ENCODE results near the gene MAN2A2. TPM values are rescaled to one million over a fixed set of nuclear protein-coding genes. Genes with fewer than 3 reads are reported as not detected.

MAN2A2 gene
- total RNA-seq, 1 donor from 2014 or later = 70.0 TPM

GRCh38 chr15:90859234-90860131 lies 43.6 kb upstream of the MAN2A2 start:
- no peak for DNase-seq (ENCODE audit: extremely low spot score, unreplicated experiment)
- H3K27ac Mint-ChIP-seq (ENCODE audit: unreplicated experiment) = no peak overlapping the region
- no peaks in the 10 kb centered on the region for H3K36me3 Mint-ChIP-seq (ENCODE audit: unreplicated experiment)

GRCh38 chr15:90860450-90860849 lies 42.7 kb upstream of the MAN2A2 start:
- H3K27me3 Mint-ChIP-seq (ENCODE audit: unreplicated experiment) = no peaks in the 10 kb centered on the region
- no peaks in the 10 kb centered on the region for H3K9me3 Mint-ChIP-seq (ENCODE audit: unreplicated experiment)
- DNase-seq (ENCODE audit: extremely low spot score, unreplicated experiment) = no peak
- no peak overlapping the region for H3K27ac Mint-ChIP-seq (ENCODE audit: unreplicated experiment)
- no peak overlapping the region for H3K4me3 Mint-ChIP-seq (ENCODE audit: unreplicated experiment)
- H3K36me3 Mint-ChIP-seq (ENCODE audit: unreplicated experiment) = no peaks in the 10 kb centered on the region
- peaks cover 12% of the 10 kb centered on the region for H3K4me1 Mint-ChIP-seq (ENCODE audit: unreplicated experiment)
- no peak for TF ChIP-seq CTCF (IDR thresholded peaks at IDR 0.05)

More at GRCh38 chr15:90859234-90860131, 43.6 kb upstream of the MAN2A2 start:
- TF ChIP-seq CTCF (IDR thresholded peaks at IDR 0.05) = no peak
- no peak overlapping the region for H3K4me3 Mint-ChIP-seq (ENCODE audit: unreplicated experiment)
- peaks cover 12% of the 10 kb centered on the region for H3K4me1 Mint-ChIP-seq (ENCODE audit: unreplicated experiment)
- no peaks in the 10 kb centered on the region for H3K9me3 Mint-ChIP-seq (ENCODE audit: unreplicated experiment)
- no peaks in the 10 kb centered on the region for H3K27me3 Mint-ChIP-seq (ENCODE audit: unreplicated experiment)

- Mint-ChIP-seq H3K27me3 (ENCODE audit: unreplicated experiment) (no peaks in the 10 kb centered on the region), H3K9me3 (ENCODE audit: unreplicated experiment) (no peaks in the 10 kb centered on the region), H3K27ac (ENCODE audit: unreplicated experiment) (no peak overlapping the region), H3K36me3 (ENCODE audit: unreplicated experiment) (no peaks in the 10 kb centered on the region), H3K4me3 (ENCODE audit: unreplicated experiment) (no peak overlapping the region), H3K4me1 (ENCODE audit: unreplicated experiment) (peaks cover 12% of the 10 kb centered on the region)
- no peak for TF ChIP-seq CTCF (IDR thresholded peaks at IDR 0.05)
- DNase-seq (ENCODE audit: extremely low spot score, unreplicated experiment) = no peak
Measured at GRCh38 chr15:90860942-90861675, 42.0 kb upstream of the MAN2A2 start.

GRCh38 chr15:90862487-90862886 lies 40.6 kb upstream of the MAN2A2 start:
- no peak overlapping the region for H3K4me3 Mint-ChIP-seq (ENCODE audit: unreplicated experiment)
- H3K9me3 Mint-ChIP-seq (ENCODE audit: unreplicated experiment) = no peaks in the 10 kb centered on the region
- H3K27ac Mint-ChIP-seq (ENCODE audit: unreplicated experiment) = no peak overlapping the region
- no peak for TF ChIP-seq CTCF (IDR thresholded peaks at IDR 0.05)
- DNase-seq (ENCODE audit: extremely low spot score, unreplicated experiment) = no peak
- no peaks in the 10 kb centered on the region for H3K36me3 Mint-ChIP-seq (ENCODE audit: unreplicated experiment)
- peaks cover 19% of the 10 kb centered on the region for H3K4me1 Mint-ChIP-seq (ENCODE audit: unreplicated experiment)
- no peaks in the 10 kb centered on the region for H3K27me3 Mint-ChIP-seq (ENCODE audit: unreplicated experiment)

Data from osteocyte (in vitro differentiated cells).